SH-SY5Y (cell line): ENCODE results near the gene HAUS3.

Source experiments
- GATA2 ChIP-seq: IDR thresholded peaks from 2 replicates; pipeline ENCODE4 v1.6.1; 2011; ENCODE audit warnings: mild to moderate bottlenecking, low read depth, low read length
- GATA3 ChIP-seq: IDR thresholded peaks from 2 replicates; pipeline ENCODE4 v1.6.1; 2011; ENCODE audit warnings: low read depth, mild to moderate bottlenecking, low read length, moderate library complexity

DNA sequence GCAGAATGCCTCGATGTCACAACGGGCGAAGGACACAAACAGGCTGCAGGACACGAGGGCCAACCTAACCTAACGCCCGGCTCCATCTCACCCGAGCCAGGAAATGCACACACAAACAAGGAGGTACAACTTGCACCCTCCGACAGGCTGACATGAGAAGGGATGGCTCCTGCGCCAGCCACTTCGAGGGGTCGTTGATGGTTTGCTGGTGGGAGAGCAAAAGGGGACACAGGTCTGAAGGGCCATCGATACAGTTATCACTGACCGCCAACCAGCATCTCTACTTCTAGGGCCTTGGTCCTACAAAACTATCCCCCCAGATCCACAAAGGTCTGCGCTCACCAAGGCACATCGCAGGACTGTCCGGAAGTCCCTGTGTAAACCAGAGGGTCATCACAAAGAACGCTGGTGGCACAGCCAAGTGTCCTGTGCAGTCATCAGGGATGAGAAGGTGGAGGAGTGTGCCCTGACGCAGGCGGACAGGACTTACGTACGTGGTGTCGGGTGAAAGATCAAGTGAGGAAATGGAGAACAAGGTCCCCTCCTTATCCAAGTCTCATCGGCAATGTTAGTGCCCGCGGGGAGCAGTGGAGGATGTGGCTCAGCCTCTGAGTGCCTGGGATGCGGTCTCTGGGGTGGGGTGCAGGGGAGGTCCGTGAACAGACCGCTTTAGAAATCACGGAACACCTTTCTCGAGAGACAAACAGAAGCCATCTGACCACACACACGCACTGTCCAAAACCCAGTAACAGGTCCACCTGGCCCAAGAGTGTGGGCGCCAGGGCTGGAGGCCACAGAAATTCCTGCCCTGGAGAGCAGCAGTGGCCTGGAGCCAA is 13.0 kb upstream of the HAUS3 start:
- TF ChIP-seq GATA3: no peak
- no peak for TF ChIP-seq GATA2
